Measurements from ENCODE around the gene SLFN12L. TPM values are rescaled to one million over a fixed set of nuclear protein-coding genes. Genes with fewer than 3 reads are reported as not detected.

Gene SLFN12L
- total RNA-seq (1 to 10 TPM in 1 of 9 donors, under 1 TPM in 7, not detected in 1; 0.17 to 2.0 (median 0.52) TPM), polyA plus RNA-seq (under 1 TPM; 0.13 to 0.59 (median 0.32) TPM)
- long read RNA-seq, donor 1 = 0 reads
- long read RNA-seq, donor 2 = 0 reads
- long read RNA-seq, donor 3, partial matches to known transcripts = 27 of 27 reads
- long read RNA-seq, donor 3, other reads (novel, unspliced or antisense) = 0 of 27 reads
- long read RNA-seq, donor 4 = 0 reads
- long read RNA-seq, donor 5, partial matches to known transcripts = 0 of 3 reads
- long read RNA-seq, donor 5, other reads (novel, unspliced or antisense) = 3 of 3 reads
- long read RNA-seq, donor 6 = 0 reads
- long read RNA-seq, donor 7 = 0 reads
- long read RNA-seq, donor 8 = 0 reads
- long read RNA-seq, donor 9 = 0 reads
- long read RNA-seq, donor 10 = 0 reads

DNA sequence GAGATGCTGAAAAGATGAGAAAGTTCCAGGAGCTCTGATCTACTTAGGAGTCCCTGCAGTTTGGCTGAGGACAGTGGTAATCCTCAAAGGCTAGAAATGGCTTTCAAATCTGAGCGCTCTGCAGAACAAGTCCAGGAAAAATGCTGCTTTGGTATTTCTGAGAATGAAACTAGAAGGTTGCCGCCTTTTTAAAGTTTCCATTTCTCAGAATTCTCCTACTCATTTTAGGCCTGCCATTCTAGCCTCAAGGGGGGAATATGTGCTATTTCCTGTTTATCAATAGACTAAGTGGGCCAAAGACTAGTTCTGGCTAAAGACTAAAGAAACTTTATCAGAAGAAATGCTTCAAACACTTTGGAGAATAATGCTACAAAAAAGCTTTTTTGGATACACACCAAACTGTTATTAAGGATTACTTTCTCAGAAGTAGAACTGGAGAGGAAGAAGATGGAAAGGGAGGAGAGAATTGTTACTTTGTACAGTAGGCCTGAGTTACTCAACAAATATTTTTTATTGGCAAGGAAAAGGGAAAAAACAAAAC lies at the start of gene SLFN12L:
TSS of gene SLFN12L (minus strand) at position 78 of the 541 bp plus-strand sequence. CDS start 15,314 bp downstream, outside the sequence.
- Histone ChIP-seq H3K27me3 (no peaks in the 10 kb centered on the region), H3K27ac (no peak within 1 kb of the TSS), H3K4me1 (replicated peaks in 1 of 2) (no peaks in the 10 kb centered on the region), H3K9me3 (replicated peaks in 1 of 3) (no peaks in the 10 kb centered on the region), H3K4me3 (no peak within 1 kb of the TSS), H3K36me3 (replicated peaks in 1 of 2) (no peaks in the 10 kb centered on the region)
- DNase-seq = no peak
- TF ChIP-seq POLR2A (IDR thresholded peaks at IDR 0.05) = no peak
- TF ChIP-seq, protein P1, sequence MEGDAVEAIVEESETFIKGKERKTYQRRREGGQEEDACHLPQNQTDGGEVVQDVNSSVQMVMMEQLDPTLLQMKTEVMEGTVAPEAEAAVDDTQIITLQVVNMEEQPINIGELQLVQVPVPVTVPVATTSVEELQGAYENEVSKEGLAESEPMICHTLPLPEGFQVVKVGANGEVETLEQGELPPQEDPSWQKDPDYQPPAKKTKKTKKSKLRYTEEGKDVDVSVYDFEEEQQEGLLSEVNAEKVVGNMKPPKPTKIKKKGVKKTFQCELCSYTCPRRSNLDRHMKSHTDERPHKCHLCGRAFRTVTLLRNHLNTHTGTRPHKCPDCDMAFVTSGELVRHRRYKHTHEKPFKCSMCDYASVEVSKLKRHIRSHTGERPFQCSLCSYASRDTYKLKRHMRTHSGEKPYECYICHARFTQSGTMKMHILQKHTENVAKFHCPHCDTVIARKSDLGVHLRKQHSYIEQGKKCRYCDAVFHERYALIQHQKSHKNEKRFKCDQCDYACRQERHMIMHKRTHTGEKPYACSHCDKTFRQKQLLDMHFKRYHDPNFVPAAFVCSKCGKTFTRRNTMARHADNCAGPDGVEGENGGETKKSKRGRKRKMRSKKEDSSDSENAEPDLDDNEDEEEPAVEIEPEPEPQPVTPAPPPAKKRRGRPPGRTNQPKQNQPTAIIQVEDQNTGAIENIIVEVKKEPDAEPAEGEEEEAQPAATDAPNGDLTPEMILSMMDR (IDR thresholded peaks at IDR 0.05) = no peak
- 53 to 74% (median 64%) methylated on average over 2 of the region's 2 CpGs for WGBS, 4 donors
- intact Hi-C loops (cut with DNase I) = loop anchor here in 1 of 2 donors (10.0 kb wide), 1 partner anchor 363 kb away; no protein-coding TSS in a partner anchor

DNA sequence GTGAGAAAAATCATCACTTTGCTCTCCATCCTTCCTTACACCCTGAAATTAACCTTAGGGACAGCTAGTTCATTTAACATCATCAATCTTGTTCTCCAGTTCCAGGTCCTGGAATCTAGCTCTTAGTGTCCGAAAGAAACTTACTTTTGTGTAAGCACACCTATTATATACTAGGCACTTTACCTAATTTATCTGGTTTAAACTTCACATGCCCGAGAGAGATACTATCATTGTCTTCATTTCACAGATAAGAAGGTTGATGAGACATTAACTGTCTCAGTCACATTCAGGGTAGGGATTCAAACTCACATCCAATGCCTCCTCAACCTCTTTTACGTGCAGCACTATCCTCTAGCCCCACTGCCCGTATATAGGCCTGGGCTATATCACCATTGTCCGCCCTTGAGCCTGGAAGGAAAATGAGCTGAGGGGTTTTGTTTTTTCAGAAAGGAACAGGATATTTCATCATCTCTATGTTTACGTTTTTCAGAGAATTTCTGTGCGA lies 49.1 kb upstream of the SLFN12L start:
- Histone ChIP-seq H3K4me3 (peak overlapping the region in 2 of 4 donors; percentile 82 to 86), H3K27me3 (no peaks in the 10 kb centered on the region), H3K27ac (peak overlapping the region in 4 of 5 donors; percentile 84 to 95 (median 89)), H3K9me3 (replicated peaks in 1 of 3) (no peaks in the 10 kb centered on the region), H3K4me1 (replicated peaks in 1 of 2) (peaks cover 10 to 19% of the 10 kb centered on the region in 2 donors), H3K36me3 (replicated peaks in 1 of 2) (no peaks in the 10 kb centered on the region)
- no peak for DNase-seq
- intact Hi-C loops (cut with DNase I) = no loop called here
- 24 to 27% (median 27%) methylated on average over 7 of the region's 7 CpGs for WGBS, 4 donors
- TF ChIP-seq, protein P1 (IDR thresholded peaks at IDR 0.05) = no peak
- no peak for TF ChIP-seq POLR2A (IDR thresholded peaks at IDR 0.05)

DNA sequence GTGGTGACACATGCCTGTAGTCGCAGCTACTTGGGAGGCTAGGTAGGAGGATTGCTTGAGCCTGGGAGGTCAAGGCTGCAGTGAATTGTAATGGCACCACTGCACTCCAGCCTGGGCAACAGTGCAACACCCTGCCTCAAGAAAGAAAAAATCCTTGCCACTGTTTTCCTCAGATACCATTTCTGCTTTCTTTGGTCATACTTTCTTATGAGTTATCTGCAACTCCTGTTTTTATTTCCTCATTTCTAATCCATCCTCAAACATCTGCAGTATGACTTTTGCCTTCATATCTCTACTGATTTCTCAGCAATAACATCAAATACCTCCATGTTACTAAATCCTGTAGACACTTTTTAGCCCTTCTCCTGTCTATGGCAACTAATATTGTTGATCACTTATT lies 46.6 kb upstream of the SLFN12L start:
- H3K9me3 ChIP-seq (replicated peaks in 1 of 3) = no peaks in the 10 kb centered on the region
- H3K27ac ChIP-seq = no peak overlapping the region
- H3K4me1 ChIP-seq (replicated peaks in 1 of 2) = peaks cover 10 to 19% of the 10 kb centered on the region in 2 donors
- intact Hi-C loops (cut with DNase I) = no loop called here
- H3K36me3 ChIP-seq (replicated peaks in 1 of 2) = no peaks in the 10 kb centered on the region
- H3K27me3 ChIP-seq = no peaks in the 10 kb centered on the region
- TF ChIP-seq, protein P1 (IDR thresholded peaks at IDR 0.05) = no peak
- TF ChIP-seq POLR2A (IDR thresholded peaks at IDR 0.05) = no peak
- H3K4me3 ChIP-seq = no peak overlapping the region
- WGBS, 4 donors = 48 to 100% (median 66%) methylated on average over 1 of the region's 1 CpG
- no peak for DNase-seq

DNA sequence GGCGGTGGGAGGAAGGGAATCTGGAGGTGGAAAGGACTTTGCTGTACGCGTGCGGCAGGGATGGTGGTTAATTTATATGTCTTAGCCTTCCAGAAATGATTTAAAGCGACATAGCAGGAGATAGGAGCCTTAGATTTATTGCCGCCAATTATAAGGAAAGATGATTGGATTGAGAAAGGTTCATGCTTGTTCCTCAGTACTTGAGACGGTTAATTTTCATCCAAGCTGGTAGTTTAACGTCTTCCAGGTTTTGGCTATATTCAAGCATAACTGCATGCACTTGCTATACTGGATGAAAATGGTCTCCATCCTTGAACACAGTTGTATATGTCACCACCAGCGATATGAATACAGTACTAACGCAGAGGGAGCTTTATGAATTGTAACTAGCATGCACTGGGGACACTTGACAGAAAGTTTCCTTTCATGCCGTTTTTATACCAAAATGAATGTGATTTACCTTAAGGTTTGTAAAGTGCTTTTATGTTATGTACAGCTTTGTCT lies 41.5 kb upstream of the SLFN12L start:
- intact Hi-C loops (cut with DNase I) = no loop called here

More for the DNA sequence above, 41.5 kb upstream of the SLFN12L start:
- Histone ChIP-seq H3K4me3 (peak overlapping the region; percentile 29 to 96 (median 50)), H3K27me3 (no peaks in the 10 kb centered on the region), H3K9me3 (replicated peaks in 1 of 3) (no peaks in the 10 kb centered on the region), H3K4me1 (replicated peaks in 1 of 2) (peaks cover 14 to 20% of the 10 kb centered on the region in 2 donors), H3K27ac (peak overlapping the region; percentile 22 to 91 (median 83)), H3K36me3 (replicated peaks in 1 of 2) (peaks cover 0 to 11% of the 10 kb centered on the region in 2 donors)
- WGBS, 4 donors = 1 to 5% (median 3%) methylated on average over 11 of the region's 11 CpGs
- no peak for DNase-seq
- no peak for TF ChIP-seq POLR2A (IDR thresholded peaks at IDR 0.05)
- TF ChIP-seq, protein P1 (IDR thresholded peaks at IDR 0.05) = no peak
